GM10266 (cell line): ENCODE results near the gene BRCA1.

Experiments
- DNase-seq: peaks from one replicate; pipeline ENCODE4 v3.0.0; 2012; ENCODE audit errors: extremely low spot score
- TF ChIP-seq, protein P1 (sequence below): IDR thresholded peaks from 2 replicates; pipeline ENCODE4 v1.5.1; 2012; ENCODE audit warnings: mild to moderate bottlenecking, low read depth; ENCODE audit not compliant: control insufficient read depth, insufficient read depth; ENCODE audit errors: missing control alignments

The BRCA1 gene

DNA sequence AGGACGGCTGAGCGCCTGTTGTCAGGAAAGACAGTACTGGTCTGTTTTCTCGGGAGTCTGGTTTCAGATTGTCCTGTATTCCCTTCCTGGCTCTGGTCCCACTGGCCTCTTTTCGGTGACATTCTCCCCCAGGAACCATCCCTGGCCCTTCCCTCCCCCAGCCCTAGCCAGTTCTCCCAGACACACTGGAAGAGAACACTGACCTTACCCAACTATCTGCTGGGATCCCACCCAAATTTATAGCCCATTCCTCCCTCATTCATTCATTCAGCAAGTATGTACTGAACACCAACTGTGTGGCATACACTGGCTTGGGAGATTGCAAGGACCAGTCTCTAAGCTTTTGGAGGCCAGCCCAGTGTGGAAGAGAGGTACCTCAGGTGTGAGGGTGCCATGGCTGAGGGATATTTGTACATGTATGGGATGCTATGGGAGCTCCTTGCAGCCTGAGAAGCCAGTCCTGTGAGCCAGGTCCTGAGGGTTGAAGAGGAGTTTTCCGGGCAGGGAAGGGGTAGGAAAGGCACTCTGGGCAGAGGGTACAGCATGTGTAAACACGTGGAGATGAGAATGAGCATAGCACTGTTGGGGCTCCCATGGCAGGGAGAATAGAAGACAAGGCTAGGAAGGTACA is 94.9 kb downstream of the BRCA1 start:
- no peak for DNase-seq
- TF ChIP-seq, protein P1, sequence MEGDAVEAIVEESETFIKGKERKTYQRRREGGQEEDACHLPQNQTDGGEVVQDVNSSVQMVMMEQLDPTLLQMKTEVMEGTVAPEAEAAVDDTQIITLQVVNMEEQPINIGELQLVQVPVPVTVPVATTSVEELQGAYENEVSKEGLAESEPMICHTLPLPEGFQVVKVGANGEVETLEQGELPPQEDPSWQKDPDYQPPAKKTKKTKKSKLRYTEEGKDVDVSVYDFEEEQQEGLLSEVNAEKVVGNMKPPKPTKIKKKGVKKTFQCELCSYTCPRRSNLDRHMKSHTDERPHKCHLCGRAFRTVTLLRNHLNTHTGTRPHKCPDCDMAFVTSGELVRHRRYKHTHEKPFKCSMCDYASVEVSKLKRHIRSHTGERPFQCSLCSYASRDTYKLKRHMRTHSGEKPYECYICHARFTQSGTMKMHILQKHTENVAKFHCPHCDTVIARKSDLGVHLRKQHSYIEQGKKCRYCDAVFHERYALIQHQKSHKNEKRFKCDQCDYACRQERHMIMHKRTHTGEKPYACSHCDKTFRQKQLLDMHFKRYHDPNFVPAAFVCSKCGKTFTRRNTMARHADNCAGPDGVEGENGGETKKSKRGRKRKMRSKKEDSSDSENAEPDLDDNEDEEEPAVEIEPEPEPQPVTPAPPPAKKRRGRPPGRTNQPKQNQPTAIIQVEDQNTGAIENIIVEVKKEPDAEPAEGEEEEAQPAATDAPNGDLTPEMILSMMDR: no peak

DNA sequence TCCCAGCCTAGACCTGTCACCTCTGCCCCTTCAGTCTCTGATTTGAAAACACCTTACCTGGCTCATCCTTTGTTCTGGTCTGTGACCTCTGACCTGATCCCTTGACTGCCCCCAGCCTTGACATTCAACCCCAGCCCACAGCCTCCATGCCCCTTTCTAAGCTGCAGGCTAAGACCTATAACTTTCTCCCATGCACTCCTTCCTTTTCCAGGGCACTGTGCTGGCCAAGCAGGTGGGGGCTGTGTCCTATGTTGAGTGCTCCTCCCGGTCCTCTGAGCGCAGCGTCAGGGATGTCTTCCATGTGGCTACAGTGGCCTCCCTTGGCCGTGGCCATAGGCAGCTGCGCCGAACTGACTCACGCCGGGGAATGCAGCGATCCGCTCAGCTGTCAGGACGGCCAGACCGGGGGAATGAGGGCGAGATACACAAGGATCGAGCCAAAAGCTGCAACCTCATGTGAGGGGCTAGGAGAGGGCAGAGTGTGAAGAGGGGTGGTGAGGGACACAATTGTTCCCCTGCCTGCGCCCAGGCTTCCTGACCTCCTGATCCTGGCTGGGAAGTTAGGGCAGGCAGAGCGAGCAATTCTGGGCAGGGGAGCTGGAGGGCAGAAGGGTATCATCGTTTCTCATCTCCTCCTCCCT is 96.8 kb downstream of the BRCA1 start:
- TF ChIP-seq, protein P1: no peak
- DNase-seq: no peak

DNA sequence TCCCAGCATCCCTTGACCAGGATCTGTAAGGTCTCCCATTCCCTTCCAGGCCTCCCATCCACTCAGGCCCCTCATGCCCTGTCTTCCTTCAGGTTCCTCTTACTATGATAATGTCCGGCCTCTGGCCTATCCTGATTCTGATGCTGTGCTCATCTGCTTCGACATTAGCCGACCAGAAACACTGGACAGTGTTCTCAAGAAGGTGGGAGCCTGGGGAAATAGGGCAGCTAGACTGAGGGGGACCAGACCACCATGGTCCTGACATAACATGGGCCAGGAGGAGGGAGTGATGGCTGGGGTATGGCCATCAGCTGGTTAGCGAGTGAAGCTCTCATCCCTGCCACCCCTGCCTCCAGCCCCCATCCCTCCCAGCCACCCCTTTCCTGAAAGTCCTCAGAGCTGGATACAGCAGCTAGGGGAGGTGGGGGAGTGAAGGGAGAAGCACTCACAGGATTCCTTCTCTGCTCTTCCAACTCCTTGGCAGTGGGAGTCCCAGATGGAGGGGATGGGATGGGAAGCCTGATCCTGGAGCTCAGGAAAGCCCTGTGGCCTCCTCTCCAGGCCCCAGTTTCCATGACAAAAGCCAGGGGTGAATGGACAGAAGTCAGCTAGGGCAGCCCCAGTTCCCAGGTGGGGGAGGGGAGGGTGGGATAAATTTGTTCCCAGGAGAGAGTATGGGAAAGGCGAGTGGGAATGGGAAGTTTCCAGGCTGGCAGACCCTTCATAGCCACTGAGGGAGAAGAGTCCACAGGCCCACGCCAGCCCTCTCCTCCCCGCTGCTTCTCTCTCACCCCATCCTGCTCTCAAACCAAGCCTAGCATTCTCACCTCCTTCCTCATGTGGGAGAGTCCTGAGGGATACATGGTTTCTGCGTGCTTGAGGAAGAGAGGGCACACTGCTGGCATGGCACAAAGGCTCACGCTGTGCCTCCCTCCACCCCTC is 97.8 kb downstream of the BRCA1 start:
- TF ChIP-seq, protein P1: no peak

DNA sequence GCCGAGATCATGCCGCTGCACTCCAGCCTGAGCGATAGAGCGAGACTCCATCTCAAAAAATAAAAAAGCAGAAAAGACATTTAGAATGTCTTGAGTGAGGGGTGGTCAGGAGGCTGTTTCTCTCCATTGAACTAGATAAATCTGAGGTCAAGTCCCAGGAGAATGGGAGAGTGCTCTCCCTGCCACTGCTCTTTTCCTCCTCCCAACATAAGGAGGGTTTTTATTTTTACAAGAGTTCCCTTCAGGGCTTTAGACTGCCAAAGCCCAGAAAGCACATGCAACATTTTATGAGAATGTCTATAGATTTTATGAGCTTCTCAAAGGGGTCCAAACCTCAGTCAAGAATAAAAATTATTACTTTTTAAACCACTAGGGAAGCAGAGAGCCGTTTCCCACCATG is 98.6 kb downstream of the BRCA1 start:
- TF ChIP-seq, protein P1: no peak
- no peak for DNase-seq

More for the DNA sequence above, 97.8 kb downstream of the BRCA1 start:
- DNase-seq: no peak

DNA sequence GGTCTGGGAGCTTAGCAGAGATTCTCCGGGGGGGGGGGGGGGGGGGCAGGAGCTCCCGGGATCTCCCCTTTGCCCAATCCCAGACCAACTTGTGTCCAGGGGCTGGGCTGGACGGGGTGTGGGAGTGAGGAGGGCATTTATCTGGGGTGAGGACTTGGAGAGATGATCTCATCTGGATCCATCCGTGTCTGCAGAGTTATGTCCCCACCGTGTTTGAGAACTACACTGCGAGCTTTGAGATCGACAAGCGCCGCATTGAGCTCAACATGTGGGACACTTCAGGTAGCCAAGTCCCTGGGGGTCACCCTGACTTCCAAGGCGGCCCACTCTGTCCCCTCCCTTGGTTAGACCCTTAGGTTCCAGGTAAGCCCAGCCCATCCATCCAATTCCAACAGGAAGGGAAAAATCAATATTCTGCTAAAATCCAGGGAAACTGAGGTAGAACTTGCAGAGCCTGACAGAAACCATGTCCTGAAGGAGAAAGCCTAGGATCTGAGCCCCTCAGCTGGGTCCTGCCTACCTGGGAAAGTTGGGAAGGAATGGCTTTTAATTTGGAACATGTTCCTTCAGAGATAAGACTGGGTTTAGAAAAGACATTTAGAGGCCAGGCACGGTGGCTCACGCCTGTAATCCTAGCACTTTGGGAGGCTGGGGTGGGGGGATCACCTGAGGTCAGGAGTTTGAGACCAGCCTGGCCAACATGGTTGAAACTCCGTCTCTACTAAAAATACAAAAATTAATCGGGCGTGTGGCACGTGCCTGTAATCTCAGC is 99.2 kb downstream of the BRCA1 start:
- no peak for DNase-seq
- TF ChIP-seq, protein P1: no peak

DNA sequence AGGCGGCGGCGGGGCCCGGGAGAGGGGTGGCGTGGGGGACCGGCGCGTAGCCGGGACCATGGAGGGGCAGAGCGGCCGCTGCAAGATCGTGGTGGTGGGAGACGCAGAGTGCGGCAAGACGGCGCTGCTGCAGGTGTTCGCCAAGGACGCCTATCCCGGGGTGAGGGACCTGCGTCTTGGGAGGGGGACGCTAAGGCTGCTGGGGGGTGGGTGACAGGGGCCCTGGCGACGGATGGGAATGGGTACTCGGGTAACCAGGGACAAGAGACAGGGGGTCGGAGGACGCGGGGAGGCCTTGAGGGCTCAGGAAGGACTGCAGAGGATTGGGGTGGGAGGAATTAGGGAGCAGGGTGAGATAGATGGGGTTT is 99.9 kb downstream of the BRCA1 start:
- TF ChIP-seq, protein P1: no peak
- DNase-seq: no peak
